Measurements from ENCODE around the gene CFAP410.

GRCh38 chr21:44305691-44306090, 33.5 kb downstream of the CFAP410 start:
- TF ChIP-seq EZH2 (IDR thresholded peaks at IDR 0.05; ENCODE audit: insufficient read depth, poor library complexity, severe bottlenecking): no peak
- TF ChIP-seq EZH2phosphoT487 (IDR thresholded peaks at IDR 0.05; ENCODE audit: insufficient read depth, low read depth): no peak
